GM18505 (cell line): ENCODE results near the gene SLC25A42.

Experiments used
- ATAC-seq: cut with Tn5 transposase; IDR thresholded peaks from one replicate; pipeline ENCODE4 v1.9.1; 2021; ENCODE audit not compliant: unreplicated experiment
- POLR2A ChIP-seq: IDR thresholded peaks from 4 replicates; pipeline ENCODE4 v1.6.1; 2011; ENCODE audit warnings: borderline replicate concordance; ENCODE audit not compliant: insufficient read depth, insufficient read length; ENCODE audit errors: extremely low read depth

SLC25A42 gene

DNA sequence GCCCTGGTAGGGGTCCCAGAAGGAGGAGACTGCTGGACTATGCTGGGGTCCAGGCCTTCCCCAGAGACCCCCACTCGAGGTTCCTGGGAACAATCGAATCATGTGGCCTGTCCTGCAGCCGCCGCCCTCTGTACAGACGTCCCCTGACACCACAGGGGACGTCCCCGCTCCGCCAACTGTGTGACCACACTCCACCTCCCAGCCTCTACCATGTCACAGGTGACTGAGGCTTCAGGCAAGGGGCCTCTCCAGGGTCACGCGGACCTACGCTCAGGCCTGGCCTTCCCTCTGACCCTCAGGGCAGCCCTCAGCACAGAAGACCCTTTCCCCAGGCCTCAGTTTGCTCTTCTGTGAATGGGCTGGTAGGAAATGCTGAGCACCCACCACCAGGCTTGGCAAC is 87.6 kb downstream of the SLC25A42 start:
- TF ChIP-seq POLR2A = no peak
- ATAC-seq = no peak

DNA sequence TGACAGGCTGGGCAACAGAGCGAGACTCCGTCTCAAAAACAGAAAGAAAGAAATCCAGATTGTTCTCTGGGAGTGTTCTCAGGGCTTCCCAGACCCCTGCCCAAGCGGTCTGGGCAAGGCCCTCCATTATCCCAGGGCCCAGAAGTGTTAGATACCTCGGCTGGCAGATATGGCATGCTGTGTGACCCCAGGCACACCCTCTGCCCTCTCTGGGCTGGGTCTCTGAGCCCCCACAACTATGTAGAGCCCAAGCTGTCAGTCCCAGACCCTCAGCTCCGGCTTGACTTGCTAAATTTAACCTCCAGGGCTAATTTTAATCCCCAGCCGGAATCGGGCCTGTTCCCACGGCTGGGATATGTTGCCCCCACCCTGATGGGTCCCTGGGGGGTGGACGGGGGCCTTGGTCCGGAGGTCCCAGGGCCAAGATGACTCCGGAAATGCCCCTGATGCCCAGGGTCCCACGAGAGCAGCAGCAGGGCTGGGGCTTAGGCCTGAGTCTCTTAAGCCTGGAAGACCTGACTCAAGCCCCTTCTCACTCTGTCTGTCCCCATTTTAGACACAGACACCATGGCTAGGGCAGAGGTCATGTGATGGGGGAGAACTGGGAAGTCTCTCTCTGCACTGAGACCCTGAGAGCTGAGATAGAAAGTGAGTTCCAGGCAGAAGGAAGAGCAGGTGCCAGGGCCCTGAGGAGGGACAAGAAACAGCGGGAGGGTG is 89.0 kb downstream of the SLC25A42 start:
- no peak for TF ChIP-seq POLR2A
- no peak for ATAC-seq

DNA sequence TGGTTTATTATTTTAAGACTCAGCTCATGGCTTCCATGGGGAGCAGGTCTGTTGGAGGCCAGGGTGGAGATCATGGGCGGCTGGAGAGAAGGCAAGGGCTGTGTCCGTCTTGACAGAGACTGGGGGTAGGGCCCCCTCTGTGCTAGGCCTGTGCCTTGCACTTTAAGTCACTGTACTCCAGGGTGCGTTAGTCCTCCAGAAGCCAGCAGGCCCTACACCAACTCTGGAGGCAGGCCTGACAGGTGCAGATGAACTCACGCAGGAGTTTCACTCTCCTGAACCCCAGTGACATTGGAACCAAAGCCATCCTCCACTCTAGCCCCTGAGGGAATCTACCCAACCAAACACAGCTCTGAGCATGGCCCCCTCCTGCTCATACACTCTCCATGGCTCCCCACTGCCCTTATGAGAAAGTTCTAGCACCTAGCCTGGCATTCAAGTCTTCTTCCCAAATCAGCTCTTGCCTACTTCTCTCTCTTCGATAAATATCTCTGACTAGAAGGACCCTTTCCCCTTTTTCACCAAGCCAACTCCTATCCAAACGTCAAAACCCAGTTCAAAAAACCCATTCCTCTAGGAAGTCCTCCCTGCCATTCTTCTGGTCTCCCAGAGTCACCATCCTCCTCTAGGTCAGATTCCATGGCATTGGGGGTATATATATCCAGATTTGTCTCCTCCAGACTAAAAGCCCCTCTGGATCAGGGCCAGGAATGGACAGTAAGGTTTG is 91.1 kb downstream of the SLC25A42 start:
- ATAC-seq = no peak
- no peak for TF ChIP-seq POLR2A

DNA sequence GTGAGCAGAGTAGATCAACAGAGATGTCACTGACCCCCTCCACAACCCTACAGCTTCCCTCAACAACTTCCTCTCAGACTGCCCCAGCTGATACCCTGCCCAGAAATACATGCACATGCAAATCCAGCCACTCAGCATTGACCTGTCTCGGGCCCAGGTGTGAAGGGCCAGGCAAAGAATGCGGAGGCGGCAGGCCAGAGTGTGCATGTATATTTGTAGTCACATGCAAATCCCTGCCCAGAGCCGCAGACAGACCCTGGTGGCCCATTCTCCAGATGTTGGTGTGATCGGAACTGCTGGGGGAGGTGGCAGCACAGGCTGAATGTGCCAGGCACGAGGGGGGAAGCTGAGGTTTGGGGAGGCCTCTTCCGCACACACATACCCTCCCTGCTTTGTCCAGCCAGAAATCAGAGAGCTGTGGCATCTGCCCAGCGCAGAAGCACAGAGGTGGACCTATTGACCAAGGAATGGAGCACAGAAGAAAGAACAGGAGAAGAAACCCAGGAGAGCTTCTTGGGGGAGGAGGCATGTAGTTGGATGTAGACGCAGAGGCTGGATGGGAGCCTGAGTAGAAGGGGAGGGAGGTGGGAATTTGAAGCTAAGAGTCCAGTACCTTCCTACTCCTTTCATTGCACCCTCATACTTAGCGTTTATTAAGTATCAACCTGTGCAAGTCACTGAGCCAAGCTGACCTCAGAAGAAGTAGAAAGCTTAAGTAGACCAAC is 91.9 kb downstream of the SLC25A42 start:
- peak; percentile 45 for ATAC-seq
- TF ChIP-seq POLR2A = no peak

GRCh38 chr19:19157808-19158207 is 94.0 kb downstream of the SLC25A42 start:
- ATAC-seq = no peak
- TF ChIP-seq POLR2A = no peak

DNA sequence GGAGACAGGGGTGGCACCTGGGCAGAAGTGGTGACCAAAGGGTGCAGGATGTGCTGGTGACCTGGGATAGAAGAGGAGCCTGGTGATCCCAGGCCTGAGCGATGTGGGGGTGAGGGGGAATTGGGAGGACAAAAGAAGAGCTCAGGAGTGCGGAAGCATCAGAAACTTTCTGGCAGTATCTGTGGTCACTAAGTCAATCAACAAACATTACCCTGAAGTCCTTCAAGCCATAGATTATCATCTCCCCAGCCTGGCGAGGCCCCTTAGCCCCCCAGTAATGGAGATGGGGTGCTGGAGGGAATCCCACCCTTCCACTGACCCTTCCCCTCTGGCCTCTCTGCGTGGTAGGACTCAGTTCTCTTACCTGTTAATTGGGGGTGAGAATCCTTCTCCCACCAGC is 95.7 kb downstream of the SLC25A42 start:
- TF ChIP-seq POLR2A = no peak
- ATAC-seq = no peak

DNA sequence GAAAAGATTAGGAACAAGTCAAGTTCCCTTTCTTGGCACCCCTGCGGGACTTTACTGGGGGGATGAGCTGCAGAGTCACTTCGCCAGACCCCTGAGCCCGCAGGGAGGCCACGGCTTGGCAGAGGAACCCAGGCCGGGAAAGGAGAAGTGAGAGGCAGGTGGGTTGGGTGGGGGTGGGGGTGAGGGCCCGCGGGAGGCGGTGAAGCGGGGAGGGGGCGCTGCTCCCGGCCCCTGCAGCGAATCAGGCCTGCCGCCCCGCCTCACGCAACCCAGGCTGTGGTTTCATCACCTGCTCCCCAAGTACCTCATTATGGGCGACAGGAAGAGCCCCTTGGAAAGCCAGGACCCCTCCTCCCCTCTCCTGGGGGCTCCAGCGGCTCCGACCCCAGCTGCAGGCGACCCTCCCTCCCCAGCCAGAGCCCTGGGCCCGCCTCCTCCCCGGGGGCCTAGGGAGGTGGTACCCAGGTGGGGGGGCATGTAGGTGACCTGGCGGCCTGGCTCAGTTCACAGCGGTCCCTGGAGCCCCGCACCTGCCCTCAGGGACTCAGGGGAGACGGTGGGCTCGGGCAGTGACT is 96.8 kb downstream of the SLC25A42 start:
- ATAC-seq = no peak
- TF ChIP-seq POLR2A = no peak

GRCh38 chr19:19162495-19162894 is 98.7 kb downstream of the SLC25A42 start:
- TF ChIP-seq POLR2A = no peak
- ATAC-seq = no peak
